H54 (cell line): ENCODE data around the gene TCP11.

Source experiments
- DNase-seq: peaks from one replicate; pipeline ENCODE4 v3.0.0; 2011; ENCODE audit warnings: low spot score, mixed read lengths; ENCODE audit not compliant: insufficient read length
- FAIRE-seq: peaks from 3 replicates; lab custom pipeline; 2011; peaks lifted over from hg19 to GRCh38; lab: Jason Lieb, UNC
- POLR2A ChIP-seq: IDR thresholded peaks from 2 replicates; pipeline ENCODE4 v1.6.1; 2011; ENCODE audit warnings: low read depth, mild to moderate bottlenecking, low read length

Gene TCP11

DNA sequence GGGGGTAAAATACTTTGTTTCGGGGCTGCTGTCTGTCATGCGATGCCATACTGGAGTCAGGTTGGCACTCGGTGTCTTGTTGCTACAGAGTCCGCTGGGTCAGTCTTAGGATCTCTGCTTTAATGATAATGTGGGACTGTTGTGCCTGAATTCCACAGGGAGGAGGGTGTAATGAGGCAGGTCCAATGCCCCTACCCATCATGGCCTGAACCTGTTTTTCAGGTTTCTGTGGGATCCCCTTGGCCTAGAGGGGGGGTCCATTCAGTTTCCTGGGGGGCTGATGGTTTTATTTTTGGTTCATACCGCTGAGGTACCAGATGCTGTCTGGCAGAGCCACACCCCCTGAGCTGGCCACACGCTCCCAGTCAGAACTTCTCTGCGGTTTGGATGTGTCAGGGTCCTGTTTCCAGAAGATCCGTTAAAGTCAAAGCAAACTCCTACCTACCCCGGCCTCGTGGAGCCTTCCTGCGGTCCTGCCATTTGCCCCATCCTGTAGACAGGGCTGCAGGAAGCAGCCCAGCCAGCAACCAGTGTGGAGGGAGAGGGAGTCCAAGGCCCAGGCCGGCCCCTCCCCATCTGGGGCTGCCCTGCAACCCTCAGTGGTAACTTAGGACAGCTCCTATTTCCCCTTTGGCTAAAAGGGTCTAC is 69.7 kb downstream of the TCP11 start:
- no peak for TF ChIP-seq POLR2A
- DNase-seq = no peak
- FAIRE-seq = no peak

DNA sequence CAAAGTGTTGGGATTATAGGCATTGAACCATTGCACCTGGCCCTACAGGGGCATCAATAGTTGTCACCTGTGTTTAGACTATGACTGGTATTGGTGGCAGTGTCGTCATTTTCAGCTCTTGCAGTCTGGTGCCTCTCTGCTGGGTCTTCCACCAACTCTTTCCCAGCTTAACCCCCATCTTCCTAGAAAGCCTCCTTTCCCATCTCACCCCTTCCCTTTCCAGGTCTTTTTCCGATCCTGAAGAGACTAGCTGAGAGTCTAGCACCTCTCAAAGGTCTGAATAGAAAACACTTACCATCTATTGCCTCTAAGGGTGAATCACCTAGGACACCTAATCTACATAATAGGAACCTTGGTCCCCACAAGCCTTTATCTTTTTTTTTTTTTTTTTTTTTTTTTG is 71.0 kb downstream of the TCP11 start:
- no peak for DNase-seq
- no peak for FAIRE-seq

DNA sequence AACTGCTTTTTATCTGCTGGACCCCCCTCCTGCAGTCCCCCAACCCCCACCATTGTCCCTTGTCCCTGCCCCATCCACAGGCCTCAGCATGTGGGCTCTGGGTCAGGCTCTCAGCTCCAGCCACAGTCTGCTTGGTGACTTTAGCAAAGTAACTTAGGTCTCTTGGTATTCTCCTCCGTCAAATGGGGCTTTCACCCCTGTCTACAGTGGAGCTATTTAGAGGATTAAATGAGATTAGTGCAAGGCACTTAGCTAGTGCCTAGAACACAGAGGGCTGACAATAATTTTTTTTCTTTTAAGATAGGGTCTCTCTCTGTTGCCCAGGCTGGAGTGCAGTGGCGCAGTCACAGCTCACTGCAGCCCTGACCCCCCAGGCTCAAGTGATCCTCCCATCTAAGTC is 71.9 kb downstream of the TCP11 start:
- no peak for DNase-seq
- FAIRE-seq = no peak
- no peak for TF ChIP-seq POLR2A

More for the DNA sequence above, 71.0 kb downstream of the TCP11 start:
- no peak for TF ChIP-seq POLR2A

DNA sequence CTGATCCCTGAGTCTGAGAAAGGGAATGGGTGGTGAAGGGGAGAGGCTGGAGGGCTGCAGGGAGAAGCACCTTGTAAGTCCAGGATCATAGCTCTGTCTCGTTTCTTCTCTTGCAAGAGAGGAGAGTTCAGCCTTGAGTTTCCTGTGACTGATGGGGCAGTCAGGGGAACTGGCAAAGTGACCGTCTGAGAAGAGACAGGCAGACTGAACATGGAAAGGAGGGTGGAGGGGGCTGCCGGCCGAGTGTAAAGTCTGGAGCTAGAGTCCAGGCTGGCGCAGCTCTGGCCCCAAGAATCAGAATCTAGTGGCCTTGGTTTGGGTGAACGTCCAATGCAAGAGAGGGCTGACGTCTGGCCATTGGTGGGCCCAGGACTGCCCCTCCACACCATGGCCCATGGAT is 72.5 kb downstream of the TCP11 start:
- FAIRE-seq = no peak
- no peak for DNase-seq
- no peak for TF ChIP-seq POLR2A

GRCh38 chr6:35068206-35068605 is 72.9 kb downstream of the TCP11 start:
- DNase-seq (no peak), FAIRE-seq (no peak)
- no peak for TF ChIP-seq POLR2A
